GM18507 (cell line): Measurements from ENCODE around the gene CAGE1.
A peak's percentile ranks its signal among the peaks of the same experiment; 100 is the strongest.

ENCODE experiments used
- DNase-seq: peaks from one replicate; pipeline ENCODE4 v3.0.0; 2011; ENCODE audit warnings: low read depth; ENCODE audit not compliant: insufficient read length; ENCODE audit errors: extremely low spot score
- FAIRE-seq: peaks from 2 replicates; lab custom pipeline; 2011; peaks lifted over from hg19 to GRCh38; lab: Jason Lieb, UNC

The CAGE1 gene

DNA sequence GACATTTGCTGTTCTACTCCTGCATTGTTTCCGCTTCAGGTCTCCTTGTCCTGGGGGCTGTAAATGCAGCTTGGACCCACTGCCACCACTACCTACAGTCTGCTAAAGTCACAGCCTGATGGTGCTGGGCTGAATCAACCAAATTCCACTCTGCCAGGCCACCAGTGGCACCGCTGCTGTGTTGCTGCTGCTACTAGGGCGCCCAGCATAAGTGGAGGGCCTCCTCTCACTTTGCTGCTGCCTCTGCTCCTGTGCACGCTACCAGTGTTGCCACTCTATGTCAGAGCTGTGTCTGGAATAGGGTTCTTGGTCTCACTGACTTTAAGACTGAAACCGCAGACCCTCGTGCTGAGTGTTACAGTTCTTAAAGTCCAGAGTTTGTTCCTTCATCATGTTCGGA is 75.1 kb downstream of the CAGE1 start:
- DNase-seq (no peak), FAIRE-seq (no peak)

DNA sequence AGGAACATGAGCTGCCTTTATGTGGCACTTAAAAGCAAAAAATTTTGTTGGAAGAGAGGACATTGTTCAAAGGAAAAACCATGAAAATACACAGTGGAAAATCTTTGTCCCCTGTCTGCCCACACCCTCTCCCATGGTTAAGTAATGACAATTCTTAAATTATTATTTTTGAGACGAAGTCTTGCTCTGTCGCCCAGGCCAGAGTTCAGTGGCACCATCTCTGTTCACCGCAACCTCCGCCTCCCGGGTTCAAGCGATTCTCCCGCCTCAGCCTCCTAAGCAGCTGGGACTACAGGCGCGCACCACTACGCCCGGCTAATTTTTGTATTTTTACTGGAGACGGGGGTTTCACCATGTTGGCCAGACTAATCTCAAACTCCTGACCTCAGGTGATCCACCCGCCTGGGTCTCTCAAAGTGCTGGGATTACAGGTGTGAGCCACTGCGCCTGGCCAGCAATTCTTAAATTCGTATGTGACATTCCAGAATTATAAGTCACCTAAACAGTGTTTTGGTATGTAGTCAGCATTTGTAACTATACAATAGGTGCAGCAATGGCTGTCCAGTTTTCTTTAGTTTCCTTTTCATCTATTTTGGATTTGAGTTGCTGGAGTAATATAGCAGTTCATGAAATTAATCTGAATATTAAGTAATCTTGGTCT is 75.9 kb downstream of the CAGE1 start:
- FAIRE-seq (no peak), DNase-seq (no peak)

DNA sequence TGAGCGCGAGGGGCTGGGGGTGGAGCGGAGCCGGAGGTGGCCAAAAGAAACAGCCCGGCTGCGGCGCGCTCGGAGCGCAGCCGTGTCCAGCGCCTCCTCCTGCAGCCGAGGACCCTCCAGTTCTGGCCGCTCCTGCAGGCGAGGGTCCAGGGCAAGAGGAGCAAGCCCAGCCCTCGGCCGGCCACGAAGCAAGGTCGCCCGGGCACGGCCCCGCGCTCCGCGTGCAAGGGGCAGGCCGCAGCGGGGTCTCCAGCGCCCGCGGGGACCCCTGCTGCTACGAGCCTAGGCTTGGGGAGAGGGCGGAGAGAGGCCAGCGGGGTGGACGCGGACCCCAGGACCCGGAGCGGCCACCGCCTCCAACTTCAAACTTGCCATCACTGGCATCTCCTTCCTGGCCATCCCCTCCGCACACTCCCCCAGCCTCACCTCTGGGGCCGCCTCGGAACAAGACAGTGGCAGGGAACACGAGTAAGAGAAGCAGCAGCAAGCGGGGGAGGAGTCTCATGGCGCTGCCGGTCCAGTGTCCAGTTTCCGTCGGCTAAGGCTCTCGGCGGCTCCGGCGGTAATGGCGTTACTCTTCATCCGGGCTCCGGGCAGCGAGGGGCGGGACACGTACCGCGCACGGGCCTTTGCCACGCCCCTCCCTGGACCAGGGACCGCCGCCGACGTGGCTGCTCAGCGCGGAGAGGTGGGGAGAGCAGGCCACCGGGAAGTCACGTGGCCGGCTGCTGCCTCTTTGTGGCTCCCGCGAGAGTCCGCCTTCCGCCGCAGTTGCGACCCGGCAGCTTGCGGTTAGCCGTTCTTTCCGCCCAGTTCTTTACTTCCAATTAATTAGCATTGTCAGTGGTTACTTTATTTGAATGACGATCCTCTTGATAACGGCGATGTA is 76.7 kb downstream of the CAGE1 start, which contains the start of gene SSR1:
SSR1 (minus strand) TSS at position 584 of the 889 bp plus-strand sequence; CDS start at position 505, 79 bp downstream.
- FAIRE-seq, result peak; percentile 93
- DNase-seq, result peak; percentile 99

DNA sequence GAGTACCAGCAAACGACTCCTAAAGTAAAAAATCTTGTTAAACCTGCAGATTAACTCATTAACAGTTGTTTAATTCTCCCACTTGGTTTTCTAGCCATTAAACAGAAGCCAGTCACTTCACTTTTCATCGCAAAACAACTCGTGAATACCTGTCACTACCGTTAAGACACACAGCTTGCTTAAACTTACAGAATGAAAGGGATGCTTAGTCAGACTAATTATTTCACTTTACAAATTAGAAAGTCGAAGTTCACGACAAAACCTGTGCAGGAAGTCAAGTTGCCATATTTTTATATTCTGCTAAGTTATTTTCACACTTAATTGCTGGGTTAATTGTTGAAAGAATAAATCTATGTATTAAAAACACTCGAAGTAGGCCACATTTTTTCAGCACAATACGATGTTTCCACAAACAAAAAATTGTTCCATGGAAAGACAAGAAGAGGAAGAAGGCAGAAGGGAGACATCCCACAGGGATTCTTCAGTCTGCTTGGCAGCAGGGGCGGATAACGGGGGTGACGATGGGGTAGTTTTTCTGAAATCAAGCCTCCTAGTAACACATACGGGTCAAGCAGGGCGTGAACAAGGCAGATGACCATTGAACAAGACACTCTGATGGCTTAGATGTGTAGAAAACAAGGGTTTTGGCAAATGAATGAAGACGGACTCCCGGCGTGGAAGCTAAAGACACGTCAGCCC is 77.5 kb downstream of the CAGE1 start:
- FAIRE-seq (peak; percentile 55), DNase-seq (no peak)

DNA sequence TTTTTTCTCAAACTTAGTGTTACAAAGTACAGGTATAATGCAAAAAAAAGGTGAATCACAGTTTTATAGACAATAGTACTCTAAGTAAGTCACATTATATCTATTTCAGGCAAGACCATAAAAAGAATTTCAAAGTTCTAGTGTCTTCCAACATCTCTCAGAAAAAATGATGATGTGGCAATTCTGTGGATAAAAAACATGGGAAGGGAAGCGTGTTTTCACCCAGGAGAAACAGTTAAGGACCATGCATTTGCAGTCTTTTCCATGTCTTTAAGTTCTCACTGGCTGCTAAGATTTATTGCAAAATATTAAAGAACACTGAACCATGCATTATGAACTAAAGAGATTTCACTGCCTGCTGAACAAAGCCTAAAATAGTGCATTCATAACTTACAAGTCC is 78.4 kb downstream of the CAGE1 start:
- DNase-seq (no peak), FAIRE-seq (no peak)

DNA sequence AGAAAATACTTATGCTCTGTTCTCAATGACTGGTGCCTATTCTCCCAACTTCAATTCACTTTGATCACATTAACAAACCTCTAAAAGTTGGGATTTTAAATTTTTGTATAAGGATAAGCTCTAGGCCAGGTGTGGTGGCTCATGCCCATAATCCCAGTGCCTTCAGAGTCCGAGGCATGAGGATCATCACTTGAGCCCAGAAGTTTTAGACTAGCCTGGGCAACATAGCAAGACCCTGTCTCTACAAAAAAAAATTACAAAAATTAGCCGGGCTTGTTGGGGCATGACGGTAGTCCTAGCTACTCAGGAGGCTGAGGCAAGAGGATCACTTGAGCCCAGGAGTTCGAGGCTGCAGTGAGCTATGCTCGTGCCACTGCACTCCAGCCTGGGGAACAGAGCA is 80.5 kb downstream of the CAGE1 start:
- FAIRE-seq (no peak), DNase-seq (no peak)

DNA sequence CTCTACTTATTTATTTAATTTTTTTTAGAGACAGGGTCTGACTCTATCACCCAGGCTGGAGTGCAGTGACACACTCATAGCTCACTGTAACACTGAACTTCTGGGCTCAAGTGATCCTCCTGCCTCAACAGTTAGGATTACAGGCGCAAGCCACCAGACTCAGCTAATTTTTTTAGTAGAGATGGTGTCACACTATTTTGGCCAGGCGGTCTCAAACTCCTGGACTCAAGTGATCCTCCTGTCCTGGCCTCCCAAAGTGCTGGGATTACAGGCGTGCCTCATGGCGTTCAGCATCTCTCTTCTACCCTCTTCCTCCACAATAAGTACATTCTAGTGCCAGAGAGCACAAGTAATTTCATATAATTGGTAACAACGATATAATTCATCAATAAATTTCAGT is 82.0 kb downstream of the CAGE1 start:
- DNase-seq (no peak), FAIRE-seq (no peak)

DNA sequence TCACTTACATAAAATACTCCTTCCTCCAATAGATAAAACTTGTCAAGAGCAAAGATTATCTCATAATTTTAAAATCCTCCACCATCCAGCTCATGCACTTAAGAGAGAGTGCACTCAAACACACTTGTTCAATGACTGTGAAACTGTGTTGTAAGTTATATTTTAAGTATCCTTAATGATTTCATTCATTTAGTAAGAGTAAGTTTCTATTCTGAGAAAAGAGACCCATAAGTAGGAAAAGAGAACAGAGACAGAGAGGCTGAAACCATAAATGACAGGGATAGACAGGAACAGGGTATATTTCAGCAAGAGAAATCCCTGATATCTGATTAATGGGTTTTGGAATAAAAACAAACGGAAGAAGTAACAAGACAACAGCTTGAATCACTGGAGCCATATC is 84.7 kb downstream of the CAGE1 start:
- FAIRE-seq, result no peak
- DNase-seq, result no peak

DNA sequence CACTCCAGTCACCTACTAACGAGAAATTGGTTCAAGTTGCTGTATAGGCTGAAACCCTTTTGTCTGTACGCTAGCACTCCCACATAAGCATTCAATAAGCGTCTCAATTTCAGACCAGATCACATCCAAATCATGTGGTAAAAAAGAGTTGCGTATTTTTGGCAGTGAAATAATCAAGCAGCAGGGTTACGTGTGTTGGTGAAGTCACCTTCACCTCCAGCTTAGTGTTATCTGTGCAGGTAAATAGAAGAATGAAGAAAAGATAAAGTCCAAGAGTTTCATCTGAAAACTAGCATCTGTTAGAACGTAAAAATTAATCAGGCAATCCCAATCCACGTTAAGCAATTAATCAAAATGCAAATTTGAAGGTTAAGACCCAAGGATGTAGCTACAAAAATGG is 87.8 kb downstream of the CAGE1 start:
- FAIRE-seq, result no peak
- no peak for DNase-seq

DNA sequence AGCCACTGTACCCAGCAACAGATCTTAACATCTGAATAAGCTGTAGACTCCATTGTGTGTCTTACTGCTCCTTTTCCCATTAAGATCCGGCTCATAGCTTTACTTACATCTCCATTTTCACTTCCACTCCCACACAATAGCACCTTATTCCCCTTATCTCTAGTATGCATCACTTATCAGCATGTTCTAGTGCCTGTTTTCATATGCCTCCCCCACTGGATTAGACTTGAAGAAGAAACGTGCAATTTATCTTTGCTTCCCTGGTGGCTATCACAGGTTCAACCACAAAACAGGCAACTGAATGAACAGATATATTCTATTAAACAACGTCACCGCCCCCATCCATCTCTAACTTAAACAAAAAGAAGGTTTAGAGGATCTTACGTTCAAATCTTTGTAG is 88.6 kb downstream of the CAGE1 start:
- FAIRE-seq, result no peak
- DNase-seq, result no peak

DNA sequence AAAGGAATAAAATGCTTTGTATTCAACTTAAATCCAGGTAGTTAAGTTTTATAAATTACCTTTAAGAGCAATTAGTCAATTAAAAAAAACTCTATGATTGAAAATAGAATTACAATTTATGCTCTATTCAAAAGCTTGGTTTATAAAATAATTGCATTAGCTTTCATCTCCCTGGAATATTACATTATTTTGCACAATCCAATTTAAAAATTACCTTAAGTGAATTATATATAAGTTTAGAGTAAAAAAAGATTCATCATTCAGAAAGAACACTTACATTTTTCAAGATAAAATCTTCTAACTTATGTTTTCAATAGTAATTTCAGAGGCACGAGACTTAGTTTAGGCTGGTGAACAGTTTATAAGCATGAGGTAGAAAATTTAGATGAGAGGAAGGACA is 91.4 kb downstream of the CAGE1 start:
- FAIRE-seq, result no peak

DNA sequence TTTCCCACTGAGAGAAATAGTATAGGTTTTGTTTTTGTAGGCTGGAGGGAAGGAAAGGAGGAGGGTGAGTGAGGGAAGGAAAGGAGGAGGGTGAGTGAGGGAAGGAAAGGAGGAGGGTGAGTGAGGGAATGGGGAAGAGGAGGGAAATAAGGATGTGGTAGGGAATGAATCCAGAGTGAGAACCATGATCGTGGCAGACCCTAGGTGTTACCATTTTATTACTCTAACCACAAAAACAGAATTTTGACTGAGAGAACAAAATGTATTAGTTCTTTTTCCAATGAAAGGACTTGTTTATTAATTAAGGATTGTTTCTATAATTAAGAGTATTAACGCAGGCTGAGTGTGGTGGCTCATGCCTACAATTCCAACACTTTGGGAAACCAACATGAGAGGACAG is 92.9 kb downstream of the CAGE1 start:
- DNase-seq (no peak), FAIRE-seq (no peak)

More for the DNA sequence above, 91.4 kb downstream of the CAGE1 start:
- no peak for DNase-seq

DNA sequence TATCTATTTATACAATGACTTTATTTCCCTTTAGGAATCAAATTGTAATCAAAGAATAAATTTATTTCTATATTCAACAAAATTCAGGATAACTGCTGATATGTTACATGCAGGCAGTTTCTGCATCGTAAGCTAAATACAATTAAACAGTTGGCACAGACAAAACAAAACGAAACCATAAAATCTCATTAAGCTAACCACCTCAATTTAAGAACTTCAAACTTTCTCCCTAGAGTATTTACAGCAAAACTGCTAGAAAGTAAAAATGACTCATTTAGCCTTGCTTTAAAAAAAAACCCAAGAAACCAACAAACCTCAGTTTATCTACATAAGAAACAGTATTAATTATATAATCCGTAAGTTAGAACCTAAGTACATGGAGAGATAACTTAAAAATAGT is 93.6 kb downstream of the CAGE1 start:
- DNase-seq, result no peak
- FAIRE-seq, result no peak

DNA sequence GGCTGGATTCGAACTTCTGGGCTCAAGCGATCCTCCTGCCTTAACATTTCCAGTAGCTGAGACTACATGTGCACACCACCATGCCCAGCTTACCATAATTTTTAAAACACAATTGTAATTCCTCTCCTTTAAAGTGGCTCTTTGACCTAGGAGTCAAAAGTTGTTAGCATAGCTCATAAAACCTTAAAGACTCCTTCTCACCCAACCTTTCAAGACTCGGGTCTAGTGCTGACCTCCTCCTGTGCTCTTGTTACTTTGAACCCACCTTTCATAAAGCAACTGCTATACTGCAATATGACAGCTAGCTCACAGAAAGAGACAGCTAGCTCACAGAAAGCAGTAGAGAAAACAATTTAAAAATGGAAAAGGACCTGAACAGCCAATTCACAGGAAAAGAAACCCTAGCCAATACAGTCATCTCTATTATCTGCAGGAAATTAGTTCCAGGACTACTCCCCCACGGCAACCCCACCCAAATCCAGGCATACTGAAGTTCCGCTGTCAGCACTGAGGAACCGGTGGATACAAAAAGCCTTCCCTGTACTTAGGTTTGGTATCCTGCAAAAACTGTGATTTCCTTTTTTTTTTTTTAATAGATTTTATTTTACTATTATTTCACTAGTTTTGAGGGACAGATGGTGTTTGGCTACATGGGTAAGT is 96.8 kb downstream of the CAGE1 start:
- no peak for FAIRE-seq

DNA sequence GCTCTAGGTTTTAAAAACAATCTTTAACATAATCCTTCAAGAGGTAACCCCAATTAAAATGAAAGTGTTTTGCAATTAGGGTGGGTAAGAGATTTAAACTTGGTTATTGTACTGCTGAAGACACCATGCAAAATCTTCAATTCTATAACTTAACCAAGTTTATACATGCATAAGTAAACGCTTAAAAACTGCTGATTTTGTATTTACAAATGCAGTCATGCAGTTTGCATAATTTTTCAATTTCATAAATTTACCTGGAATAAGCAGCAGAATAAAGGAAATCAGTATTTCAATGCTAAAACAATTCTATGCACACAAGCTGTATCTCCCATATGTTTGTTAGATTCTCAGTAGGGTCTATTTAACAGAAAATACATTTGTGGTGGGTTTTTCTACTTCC is 99.5 kb downstream of the CAGE1 start:
- no peak for FAIRE-seq
- DNase-seq, result no peak

More for the DNA sequence above, 96.8 kb downstream of the CAGE1 start:
- no peak for DNase-seq

DNA sequence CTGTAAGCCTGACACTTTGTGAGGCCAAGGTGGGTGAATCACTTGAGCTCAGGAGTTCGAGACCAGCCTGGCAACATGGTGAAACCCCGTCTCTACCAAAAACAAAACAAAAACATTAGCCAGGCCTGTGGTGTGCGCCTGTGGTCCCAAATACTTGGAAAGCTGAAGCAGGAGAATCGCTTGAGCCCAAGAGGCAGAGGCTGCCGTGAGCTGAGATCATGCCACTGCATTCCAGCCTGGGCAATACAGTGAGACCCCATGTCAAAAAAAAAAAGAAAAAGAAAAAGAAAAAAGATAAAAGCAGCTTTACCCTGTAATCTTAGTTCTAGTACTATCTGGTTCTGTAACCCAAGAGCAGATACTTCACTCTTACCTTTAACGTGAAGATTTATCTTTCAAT is 104.1 kb downstream of the CAGE1 start:
- no peak for DNase-seq
- no peak for FAIRE-seq

DNA sequence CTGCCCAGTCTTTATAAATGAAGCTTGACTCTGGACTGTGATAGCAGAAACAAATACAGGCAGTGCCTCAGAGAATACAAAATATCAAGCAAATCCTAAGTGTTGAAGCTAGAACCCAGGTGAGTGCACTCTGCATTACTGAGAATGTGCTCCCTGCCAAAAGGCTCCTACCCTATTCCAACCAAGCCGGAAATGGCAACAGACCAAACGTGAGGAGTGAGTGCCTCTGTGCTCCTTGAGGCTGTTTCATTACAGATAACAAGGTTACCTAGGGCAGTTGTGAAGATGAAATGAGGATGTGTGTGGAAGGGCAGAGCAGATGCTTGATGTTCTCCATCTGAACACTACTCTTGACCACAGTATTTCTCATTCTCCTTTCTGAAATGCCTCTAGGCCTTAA is 105.9 kb downstream of the CAGE1 start:
- FAIRE-seq, result no peak
- DNase-seq, result no peak

DNA sequence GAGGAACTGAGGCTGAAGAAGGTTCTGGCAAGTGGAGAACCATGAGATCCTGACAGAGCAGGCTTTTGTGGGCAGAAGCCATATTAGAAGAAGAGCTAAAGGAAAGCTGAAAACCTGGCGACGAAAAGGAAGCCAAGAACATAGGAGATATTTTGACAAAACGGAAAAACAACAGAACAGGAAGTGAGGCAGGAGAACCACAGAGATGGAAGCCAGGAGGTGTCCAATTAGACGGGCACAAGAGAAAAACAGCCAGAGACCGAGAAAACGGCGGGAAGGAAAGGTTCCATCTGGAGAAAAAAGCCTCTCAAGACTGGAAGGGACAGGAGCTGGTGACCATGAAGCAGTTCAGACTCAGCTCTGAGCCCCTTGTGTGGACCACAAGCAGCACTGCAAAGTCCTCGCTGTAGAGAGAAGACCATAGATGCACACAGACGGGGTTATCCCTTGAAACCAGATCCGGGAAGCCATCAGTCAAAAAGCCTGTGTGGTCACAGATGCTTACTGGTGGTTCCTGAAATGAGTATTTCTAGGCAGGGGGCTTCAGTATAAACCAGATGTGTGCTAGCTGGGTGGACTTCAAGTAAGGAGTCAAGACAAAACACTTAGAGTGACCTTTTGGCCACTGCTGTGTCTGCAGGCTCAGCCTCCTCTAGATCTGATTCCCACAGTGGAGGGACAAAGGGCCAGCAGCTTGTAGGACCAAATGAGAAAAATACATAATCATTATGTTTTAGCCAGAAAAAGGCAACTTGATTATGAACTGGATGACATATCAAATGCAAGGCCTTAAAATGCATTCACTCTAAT is 107.2 kb downstream of the CAGE1 start:
- FAIRE-seq (no peak), DNase-seq (no peak)
